GM18502 (cell line): ENCODE data around the gene ALPI.
"Not testable (repeated sequence)": the region's sequence is repeated elsewhere in the genome, so short reads cannot be mapped to it uniquely, and the experiment has no call there.

Source experiments
- ATAC-seq: cut with Tn5 transposase; IDR thresholded peaks from one replicate; pipeline ENCODE4 v1.9.1; 2021; ENCODE audit warnings: mild to moderate bottlenecking; ENCODE audit not compliant: unreplicated experiment, poor library complexity

The ALPI gene

DNA sequence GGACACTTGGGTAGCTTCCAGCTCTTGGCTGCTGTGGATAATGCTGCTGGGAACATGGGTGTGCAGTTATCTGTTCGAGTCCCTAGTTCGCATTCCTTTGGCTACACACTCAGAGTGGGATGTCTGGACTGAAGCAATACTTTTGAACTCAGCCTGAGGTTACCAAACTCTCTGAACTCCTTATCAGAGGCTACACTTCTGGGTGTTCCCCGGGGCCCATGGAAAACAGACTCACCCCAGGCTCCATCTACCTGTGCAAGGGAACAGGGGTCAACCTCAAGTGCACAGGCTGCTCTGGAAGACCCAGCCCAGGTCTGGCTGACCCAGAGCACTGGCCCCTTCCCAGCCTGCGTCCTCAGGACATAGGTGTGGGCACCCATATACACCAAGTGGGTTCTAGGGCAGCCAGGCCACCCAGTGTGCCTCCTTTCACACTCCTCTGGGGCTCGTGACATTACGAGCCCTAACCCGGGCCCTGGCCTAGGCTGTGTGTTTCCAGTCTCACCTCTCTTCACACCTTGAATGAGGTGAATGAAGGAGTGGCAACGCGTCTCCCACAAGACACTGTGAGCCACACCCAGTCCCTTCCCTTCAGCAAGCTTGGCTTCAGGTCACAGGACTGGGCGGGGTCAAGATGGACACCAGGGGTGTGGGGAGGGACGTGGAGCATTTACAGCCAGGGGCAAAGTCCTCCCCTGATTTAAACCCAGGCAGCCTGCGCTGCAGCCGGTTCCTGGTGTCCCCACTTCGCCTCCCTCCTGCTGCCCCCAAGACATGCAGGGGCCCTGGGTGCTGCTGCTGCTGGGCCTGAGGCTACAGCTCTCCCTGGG is at the start of gene ALPI:
Gene ALPI (plus strand): TSS at position 728 of the 830 bp plus-strand sequence. CDS start 47 bp downstream, at position 775.
- no peak for ATAC-seq

DNA sequence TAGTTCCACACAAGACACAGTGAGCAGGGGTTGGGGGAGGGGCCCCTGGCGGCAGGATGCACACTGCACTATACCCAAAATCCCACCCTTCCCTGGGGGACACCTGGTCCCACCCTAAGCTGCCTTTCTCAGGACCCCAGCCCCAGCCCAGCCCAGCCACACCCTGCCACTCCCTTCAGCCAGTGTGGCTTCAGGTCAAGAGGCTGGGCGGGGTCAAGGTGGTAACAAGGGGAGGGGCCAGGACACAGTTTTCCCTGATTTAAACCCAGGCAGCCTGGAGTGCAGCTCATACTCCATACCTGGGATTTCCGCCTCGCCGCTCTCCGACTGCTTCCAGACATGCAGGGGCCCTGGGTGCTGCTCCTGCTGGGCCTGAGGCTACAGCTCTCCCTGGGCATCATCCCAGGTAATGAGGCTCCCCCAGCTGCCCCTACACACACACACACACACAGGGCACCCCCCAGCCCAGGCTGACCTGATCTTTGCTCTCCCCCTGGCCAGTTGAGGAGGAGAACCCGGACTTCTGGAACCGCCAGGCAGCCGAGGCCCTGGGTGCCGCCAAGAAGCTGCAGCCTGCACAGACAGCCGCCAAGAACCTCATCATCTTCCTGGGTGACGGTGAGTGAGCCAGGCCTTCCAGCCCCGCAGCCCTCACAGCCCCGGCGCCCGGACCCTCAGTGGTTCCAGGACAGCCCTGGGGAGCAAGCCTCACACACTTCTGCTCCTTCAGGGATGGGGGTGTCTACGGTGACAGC is 49.2 kb upstream of the ALPI start, which contains the start of gene ALPG:
Gene ALPG (plus strand): TSS at position 289 of the 755 bp plus-strand sequence. CDS start 51 bp downstream, at position 340.
- no peak for ATAC-seq

DNA sequence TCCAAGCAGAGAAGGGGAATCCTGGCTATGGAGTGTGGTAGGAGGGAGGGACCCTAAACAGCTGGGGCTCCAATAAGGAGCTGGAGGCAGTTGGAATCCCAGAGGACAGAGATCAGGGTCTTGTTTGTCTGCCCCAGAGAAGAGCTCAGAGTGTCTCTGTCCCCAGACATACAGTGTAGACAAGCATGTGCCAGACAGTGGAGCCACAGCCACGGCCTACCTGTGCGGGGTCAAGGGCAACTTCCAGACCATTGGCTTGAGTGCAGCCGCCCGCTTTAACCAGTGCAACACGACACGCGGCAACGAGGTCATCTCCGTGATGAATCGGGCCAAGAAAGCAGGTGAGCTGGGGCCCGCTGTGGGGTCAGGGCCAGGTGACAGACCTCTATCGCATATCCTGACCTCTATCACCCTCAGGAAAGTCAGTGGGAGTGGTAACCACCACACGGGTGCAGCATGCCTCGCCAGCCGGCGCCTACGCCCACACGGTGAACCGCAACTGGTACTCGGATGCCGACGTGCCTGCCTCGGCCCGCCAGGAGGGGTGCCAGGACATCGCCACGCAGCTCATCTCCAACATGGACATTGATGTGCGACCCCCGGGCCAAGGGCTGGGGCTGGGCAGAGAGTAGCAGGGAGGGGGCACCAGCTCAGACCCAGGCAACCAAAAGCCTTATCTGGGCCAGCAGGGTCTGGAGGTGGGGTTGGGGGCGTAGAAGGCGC is 48.4 kb upstream of the ALPI start:
- ATAC-seq: not testable (repeated sequence)

DNA sequence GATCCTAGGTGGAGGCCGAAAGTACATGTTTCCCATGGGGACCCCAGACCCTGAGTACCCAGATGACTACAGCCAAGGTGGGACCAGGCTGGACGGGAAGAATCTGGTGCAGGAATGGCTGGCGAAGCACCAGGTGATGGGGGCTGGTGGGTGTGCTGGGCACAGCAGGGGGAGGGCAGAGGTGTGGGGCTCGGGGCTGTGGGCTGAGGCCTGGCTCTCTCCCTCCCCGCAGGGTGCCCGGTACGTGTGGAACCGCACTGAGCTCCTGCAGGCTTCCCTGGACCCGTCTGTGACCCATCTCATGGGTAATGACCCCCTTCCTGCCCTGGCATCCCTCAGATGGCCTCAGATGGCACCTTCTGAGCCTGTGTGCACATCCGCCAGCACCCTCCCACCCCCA is 47.7 kb upstream of the ALPI start:
- not testable (repeated sequence) for ATAC-seq

DNA sequence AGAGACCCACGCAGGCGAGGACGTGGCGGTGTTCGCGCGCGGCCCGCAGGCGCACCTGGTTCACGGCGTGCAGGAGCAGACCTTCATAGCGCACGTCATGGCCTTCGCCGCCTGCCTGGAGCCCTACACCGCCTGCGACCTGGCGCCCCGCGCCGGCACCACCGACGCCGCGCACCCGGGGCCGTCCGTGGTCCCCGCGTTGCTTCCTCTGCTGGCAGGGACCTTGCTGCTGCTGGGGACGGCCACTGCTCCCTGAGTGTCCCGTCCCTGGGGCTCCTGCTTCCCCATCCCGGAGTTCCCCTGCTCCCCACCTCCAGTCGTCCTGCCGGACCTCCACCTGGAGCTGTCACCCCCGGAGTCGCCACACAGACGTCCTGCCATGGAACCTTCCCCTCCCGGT is 46.3 kb upstream of the ALPI start:
- ATAC-seq: not testable (repeated sequence)

DNA sequence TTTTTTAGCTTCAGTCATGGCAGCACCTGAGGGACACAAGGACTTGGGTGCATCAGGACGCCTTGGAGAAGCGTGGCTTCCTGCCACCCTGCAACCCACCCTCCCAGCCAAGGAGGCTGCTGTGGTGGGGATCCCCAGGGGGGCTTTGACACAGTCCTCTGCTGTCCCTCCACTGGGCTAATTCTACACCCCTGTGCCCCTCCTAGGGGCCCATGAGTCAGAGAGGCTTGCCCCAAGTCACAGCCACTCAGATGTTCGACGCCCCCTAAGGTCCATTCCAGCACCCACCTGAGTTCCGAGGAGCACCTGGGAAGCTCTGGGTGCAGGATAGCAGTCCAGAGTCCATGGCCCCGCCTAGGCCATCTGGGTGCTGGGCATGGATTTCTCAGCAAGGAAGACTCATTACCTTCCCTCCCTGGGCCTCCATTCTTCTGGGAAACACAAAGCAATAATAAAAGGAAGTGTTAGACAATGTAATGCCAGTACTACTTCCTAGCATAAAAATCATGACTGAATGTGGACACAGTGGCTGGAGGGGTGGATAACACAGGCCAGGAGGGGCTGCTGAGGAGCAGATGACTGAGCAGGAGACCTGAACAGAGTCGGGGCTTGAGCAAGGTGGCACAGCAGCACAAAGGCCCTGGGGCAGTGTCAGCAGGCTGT is 45.6 kb upstream of the ALPI start:
- no peak for ATAC-seq

GRCh38 chr2:232411901-232412629 is 43.9 kb upstream of the ALPI start:
- no peak for ATAC-seq

GRCh38 chr2:232412986-232413385 is 43.0 kb upstream of the ALPI start:
- no peak for ATAC-seq

DNA sequence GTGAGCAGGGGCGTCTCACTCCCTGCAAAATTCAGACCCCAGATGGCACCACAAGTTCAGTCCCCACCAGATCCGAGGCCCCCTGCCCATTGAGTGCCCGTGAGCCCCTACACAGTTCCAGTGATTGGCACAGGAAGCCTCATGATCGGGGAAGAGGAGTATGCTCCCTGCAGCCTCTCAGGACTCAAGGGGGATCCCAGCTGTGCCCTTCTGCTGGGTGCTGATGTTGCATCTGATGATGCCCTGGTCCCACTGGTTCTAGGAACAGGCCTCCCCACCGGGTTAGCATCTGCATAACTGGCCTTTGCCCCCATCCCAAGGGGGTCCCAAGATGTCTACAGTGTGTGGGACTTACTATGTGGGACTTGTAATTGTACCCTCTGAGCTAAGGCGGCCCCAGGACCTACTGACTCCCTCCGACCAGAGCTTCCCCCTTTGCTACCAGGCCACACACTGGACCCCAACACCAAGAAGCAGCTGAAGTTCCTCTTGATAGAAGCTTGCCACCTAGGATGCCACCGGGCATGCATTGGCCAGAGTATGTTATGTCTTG is 40.7 kb upstream of the ALPI start:
- no peak for ATAC-seq

- ATAC-seq: no peak
Observed at GRCh38 chr2:232415736-232416520, 40.0 kb upstream of the ALPI start.

DNA sequence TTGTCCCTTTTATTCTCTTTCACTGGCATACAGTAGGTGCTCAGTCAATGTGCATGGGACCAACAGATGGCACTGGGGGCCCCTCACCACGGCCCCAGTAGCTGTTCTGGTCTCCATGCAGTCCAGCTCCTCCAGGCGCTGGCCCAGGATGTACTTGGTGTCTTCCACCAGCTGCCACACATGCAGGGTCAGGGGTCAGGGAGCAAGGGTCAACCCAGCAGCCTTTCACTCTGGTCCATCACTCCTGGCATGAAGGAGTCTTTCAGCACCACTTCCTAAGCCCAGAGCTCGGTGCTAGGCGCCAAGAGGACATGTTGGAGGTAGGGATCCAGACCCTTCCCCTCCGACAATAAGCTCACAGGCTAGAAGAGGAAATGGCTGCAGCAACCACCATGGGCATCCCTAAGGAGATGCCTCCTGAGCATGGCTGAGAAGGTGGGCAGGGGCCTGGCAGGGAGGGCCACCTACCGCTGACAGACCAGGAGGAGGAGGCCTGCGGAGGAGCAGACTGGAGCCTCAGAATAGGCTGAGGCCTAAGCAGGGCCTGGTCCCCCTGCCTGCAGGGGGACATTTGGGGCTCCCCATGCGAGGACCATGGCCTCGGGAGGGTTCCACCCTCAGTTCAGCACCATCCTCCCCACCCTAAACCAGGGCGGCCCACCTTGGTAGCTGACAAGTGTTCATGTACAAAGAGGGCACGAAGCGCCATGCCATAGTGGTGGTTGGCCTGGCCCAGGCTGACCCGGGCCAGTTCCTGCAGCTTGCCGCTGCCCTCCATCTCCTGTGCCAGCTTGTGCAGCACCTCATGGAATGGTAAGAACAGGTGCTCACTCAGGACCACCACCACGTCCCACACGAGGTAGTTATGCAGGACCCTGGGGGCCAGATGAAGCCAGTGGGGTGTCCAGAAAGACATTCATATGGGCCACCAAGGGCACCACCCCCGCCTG is 39.2 kb upstream of the ALPI start:
- ATAC-seq: no peak

GRCh38 chr2:232417489-232417888 is 38.5 kb upstream of the ALPI start:
- ATAC-seq: no peak

GRCh38 chr2:232418056-232418455 is 37.9 kb upstream of the ALPI start:
- ATAC-seq: no peak

- no peak for ATAC-seq
Observed at GRCh38 chr2:232418466-232419244, 37.3 kb upstream of the ALPI start.

- ATAC-seq: no peak
Observed at GRCh38 chr2:232419245-232420072, 36.5 kb upstream of the ALPI start.

DNA sequence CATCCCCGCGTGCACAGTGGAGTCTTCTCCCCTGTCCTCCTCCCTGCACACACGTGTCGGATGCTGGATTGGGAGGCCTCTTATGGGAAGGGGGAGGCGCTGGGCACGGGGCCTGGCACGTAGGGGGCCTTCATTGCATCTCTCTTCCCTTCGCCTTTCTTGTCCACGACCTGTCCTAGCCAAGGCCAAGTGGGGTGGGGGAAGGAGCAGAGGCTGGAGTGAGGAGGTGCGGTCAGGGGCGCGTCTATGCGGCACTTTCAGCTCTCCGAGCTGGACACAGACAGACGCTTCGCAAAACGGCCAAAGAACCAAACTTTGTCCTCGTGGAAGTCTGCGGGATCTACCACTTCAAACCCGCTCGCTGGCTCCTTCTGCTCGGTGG is 35.9 kb upstream of the ALPI start:
- ATAC-seq: no peak
